ENCODE measurements around the gene SERPINB1. TPM values are rescaled to one million over a fixed set of nuclear protein-coding genes. Genes with fewer than 3 reads are reported as not detected.
"Not testable (repeated sequence)": the region's sequence is repeated elsewhere in the genome, so short reads cannot be mapped to it uniquely, and the experiment has no call there.

SERPINB1 gene
- total RNA-seq, 1 donor from 2014 or later, result 61.6 TPM

DNA sequence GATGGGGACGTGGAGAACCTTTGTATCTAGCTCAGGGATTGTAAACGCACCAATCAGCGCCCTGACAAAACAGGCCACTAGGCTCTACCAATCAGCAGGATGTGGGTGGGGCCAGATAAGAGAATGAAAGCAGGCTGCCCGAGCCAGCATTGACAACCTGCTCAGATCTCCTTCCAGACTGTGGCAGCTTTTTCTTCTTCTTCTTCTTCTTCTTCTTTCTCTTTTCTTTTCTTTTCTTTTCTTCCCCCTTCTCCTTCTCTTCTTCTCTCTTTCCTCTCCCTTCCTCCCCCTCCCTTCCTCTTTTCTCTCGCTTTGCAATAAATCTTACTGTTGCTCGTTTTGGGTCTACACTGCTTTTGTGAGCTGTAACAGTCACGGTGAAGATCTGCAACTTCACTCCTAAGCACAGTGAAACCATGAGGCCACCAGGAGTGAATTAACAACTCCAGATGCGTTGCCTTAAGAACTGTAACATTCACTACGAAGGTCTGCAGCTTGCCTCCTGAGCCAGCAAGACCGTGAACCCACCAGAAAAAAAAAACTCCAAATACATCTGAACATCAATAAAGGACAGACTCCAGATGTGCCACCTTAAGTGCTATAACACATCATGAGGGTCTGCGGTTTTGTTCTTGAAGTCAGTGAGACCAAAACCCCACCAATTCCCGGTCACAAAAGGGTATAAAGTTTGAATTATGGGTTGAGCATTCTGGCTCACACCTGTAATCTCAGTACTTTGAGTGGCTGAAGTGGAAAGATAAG, 19.6 kb upstream of the SERPINB1 start:
- Mint-ChIP-seq H3K27me3 (no peaks in the 10 kb centered on the region), H3K9me3 (ENCODE audit: low read depth) (peaks cover 4% of the 10 kb centered on the region), H3K4me3 (ENCODE audit: low read depth) (no peak overlapping the region), H3K27ac (no peak overlapping the region), H3K36me3 (ENCODE audit: insufficient read depth) (peaks cover 2% of the 10 kb centered on the region), H3K4me1 (ENCODE audit: low read depth) (peaks cover 11% of the 10 kb centered on the region)
- TF ChIP-seq, protein P1, sequence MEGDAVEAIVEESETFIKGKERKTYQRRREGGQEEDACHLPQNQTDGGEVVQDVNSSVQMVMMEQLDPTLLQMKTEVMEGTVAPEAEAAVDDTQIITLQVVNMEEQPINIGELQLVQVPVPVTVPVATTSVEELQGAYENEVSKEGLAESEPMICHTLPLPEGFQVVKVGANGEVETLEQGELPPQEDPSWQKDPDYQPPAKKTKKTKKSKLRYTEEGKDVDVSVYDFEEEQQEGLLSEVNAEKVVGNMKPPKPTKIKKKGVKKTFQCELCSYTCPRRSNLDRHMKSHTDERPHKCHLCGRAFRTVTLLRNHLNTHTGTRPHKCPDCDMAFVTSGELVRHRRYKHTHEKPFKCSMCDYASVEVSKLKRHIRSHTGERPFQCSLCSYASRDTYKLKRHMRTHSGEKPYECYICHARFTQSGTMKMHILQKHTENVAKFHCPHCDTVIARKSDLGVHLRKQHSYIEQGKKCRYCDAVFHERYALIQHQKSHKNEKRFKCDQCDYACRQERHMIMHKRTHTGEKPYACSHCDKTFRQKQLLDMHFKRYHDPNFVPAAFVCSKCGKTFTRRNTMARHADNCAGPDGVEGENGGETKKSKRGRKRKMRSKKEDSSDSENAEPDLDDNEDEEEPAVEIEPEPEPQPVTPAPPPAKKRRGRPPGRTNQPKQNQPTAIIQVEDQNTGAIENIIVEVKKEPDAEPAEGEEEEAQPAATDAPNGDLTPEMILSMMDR (IDR thresholded peaks at IDR 0.05; ENCODE audit: unreplicated experiment), result no peak
- DNase-seq (ENCODE audit: low spot score, unreplicated experiment), result no peak

DNA sequence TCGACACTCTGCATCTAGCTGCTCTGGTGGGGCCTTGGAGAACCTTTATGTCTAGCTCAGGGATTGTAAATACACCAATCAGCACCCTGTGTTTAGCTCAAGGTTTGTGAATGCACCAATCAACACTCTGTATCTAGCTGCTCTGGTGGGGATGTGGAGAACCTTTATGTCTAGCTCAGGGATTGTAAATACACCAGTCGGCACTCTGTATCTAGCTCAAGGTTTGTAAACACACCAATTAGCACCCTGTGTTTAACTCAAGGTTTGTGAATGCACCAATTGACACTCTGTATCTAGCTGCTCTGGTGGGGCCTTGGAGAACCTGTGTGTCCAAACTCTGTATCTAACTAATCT, 19.0 kb upstream of the SERPINB1 start:
- H3K36me3 Mint-ChIP-seq (ENCODE audit: insufficient read depth); H3K4me3 Mint-ChIP-seq (ENCODE audit: low read depth); H3K4me1 Mint-ChIP-seq (ENCODE audit: low read depth); H3K27me3 Mint-ChIP-seq; H3K27ac Mint-ChIP-seq; DNase-seq (ENCODE audit: low spot score, unreplicated experiment); H3K9me3 Mint-ChIP-seq (ENCODE audit: low read depth): not testable (repeated sequence)

DNA sequence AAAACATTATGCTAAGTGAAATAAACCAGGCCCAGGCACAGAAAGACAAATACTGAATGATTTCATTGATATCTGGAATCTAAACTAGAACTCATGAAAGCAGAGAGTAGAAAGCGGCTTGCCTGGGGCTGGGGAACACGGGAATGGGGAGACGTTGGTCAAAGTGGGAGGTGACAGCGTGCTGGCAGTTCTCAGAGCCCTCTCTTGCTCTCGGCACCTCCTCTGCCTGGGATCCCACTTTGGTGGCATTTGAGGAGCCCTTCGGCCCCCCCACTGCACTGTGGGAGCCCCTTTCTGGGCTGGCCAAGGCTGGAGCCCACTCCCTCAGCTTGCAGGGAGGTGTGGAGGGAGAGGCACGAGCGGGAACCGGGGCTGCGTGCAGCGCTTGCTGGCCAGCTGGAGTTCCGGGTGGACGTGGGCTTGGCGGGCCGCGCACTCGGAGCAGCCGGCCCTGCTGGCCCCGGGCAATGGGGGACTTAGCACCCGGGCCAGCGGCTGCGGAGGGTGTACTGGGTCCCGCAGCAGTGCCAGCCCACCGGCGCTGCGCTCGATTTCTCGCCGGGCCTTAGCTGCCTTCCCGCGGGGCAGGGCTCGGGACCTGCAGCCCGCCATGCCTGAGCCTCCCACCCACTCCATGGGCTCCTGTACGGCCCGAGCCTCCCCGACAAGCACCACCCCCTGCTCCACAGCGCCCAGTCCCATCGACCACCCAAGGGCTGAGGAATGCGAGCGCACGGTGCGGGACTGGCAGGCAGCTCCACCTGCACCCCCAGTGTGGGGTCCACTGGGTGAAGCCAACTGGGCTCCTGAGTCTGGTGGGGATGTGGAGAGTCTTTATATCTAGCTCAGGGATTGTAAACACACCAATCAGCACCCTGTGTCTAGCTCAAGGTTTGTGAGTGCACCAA, 18.4 kb upstream of the SERPINB1 start:
- not testable (repeated sequence) for H3K27me3 Mint-ChIP-seq; H3K27ac Mint-ChIP-seq; H3K36me3 Mint-ChIP-seq (ENCODE audit: insufficient read depth); H3K4me1 Mint-ChIP-seq (ENCODE audit: low read depth); DNase-seq (ENCODE audit: low spot score, unreplicated experiment); H3K9me3 Mint-ChIP-seq (ENCODE audit: low read depth); H3K4me3 Mint-ChIP-seq (ENCODE audit: low read depth)

DNA sequence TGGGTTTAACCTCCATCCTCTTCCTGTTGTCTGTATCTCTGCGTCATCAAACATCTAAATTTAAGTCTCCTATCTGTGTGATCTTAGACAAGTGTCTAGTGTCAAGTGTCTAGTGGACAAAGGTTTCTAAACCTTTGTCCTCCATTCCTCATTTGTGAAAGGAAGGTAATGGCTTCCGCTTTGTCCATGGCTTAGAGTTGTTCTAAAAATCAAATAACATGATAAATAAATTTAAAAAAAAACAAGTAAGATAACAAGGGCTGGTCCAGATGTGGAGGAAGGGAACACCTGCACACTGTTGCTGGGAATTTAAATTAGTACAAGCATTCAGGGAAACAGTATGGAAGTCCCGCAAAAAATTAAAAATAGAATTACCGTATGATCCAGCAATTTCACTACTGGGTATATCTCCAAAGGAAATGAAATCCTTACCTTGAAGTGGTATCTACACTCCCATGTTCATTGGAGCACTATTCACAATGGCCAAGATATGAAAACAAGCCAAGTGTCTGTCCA, 17.6 kb upstream of the SERPINB1 start:
- TF ChIP-seq, protein P1 (IDR thresholded peaks at IDR 0.05; ENCODE audit: unreplicated experiment), result no peak
- peaks cover 4% of the 10 kb centered on the region for H3K9me3 Mint-ChIP-seq (ENCODE audit: low read depth)
- H3K27ac Mint-ChIP-seq, result no peak overlapping the region
- H3K36me3 Mint-ChIP-seq (ENCODE audit: insufficient read depth), result peaks cover 2% of the 10 kb centered on the region
- DNase-seq (ENCODE audit: low spot score, unreplicated experiment), result no peak
- H3K4me3 Mint-ChIP-seq (ENCODE audit: low read depth), result no peak overlapping the region
- peaks cover 12% of the 10 kb centered on the region for H3K4me1 Mint-ChIP-seq (ENCODE audit: low read depth)
- H3K27me3 Mint-ChIP-seq, result no peaks in the 10 kb centered on the region

DNA sequence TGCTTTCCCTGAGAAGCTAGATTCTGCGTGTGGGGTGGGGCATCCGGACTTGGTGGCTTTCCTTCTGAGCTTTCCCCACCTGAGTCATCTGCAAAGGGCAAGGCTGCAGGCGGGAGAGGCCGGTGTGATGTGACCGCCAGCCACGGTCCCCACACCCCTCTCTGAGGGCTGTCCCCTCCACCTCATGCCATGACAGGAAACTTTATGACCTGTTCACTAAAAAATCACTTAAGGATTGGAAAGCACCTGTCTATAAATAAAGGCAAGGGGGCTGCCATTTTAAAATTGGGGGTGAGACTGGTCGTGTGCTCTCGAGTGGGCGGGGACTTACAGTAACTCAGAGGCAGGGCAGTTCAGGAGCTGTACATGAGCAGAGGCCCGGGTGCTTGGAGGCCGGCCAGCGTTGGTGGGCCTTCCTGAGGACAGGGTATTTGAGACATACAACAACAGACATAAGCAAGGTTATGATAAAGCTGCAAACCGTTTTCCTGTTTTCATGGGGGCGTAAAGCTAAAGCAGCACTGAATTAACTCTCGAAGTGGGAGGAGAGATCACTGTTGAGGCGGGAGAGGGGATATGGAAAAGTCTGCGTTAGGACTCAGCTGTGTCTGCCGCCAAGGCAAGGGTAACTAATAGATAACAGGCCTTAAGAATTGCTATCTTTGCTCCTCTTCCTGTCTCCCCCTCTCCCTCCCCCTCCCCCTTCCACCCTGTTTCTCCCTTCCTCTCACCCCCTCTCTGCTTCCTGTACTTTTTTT, 16.1 kb upstream of the SERPINB1 start:
- Mint-ChIP-seq H3K27me3 (no peaks in the 10 kb centered on the region), H3K27ac (no peak overlapping the region), H3K4me1 (ENCODE audit: low read depth) (peaks cover 14% of the 10 kb centered on the region), H3K4me3 (ENCODE audit: low read depth) (no peak overlapping the region), H3K9me3 (ENCODE audit: low read depth) (peaks cover 4% of the 10 kb centered on the region), H3K36me3 (ENCODE audit: insufficient read depth) (peaks cover 2% of the 10 kb centered on the region)
- no peak for DNase-seq (ENCODE audit: low spot score, unreplicated experiment)
- TF ChIP-seq, protein P1 (IDR thresholded peaks at IDR 0.05; ENCODE audit: unreplicated experiment), result no peak

DNA sequence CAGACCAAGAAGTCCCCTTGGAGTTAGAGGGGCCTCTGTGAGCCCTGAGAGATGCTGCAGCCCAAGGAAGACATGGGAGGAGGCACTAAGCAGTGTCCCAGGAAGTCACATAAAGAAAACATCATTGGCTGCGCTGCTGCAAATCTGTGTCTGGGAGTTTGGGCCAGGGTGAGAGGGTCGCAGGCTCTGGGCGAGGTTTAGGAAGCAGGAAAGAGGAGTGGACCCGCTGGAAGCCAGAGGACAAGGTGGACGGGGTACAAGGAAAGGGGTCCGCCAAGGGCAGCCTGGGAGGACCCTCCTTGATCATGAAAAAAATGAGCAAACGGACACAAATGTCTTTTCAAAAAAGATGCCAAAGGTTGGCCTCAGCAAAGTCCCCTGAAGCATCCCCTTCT, 15.5 kb upstream of the SERPINB1 start:
- H3K36me3 Mint-ChIP-seq (ENCODE audit: insufficient read depth), result peaks cover under 1% of the 10 kb centered on the region
- no peak overlapping the region for H3K4me3 Mint-ChIP-seq (ENCODE audit: low read depth)
- peaks cover 4% of the 10 kb centered on the region for H3K9me3 Mint-ChIP-seq (ENCODE audit: low read depth)
- peaks cover 14% of the 10 kb centered on the region for H3K4me1 Mint-ChIP-seq (ENCODE audit: low read depth)
- TF ChIP-seq, protein P1 (IDR thresholded peaks at IDR 0.05; ENCODE audit: unreplicated experiment), result no peak
- DNase-seq (ENCODE audit: low spot score, unreplicated experiment), result no peak
- H3K27ac Mint-ChIP-seq, result no peak overlapping the region
- no peaks in the 10 kb centered on the region for H3K27me3 Mint-ChIP-seq

Measured in progenitor cell of endocrine pancreas (in vitro differentiated cells).